GM15510 (cell line): Measurements from ENCODE around the gene SLC16A4.

Experiments
- POLR2A ChIP-seq: IDR thresholded peaks from 3 replicates; pipeline ENCODE4 v1.6.1; 2011; ENCODE audit warnings: borderline replicate concordance; ENCODE audit not compliant: insufficient read length; ENCODE audit errors: extremely low read depth

The SLC16A4 gene

DNA sequence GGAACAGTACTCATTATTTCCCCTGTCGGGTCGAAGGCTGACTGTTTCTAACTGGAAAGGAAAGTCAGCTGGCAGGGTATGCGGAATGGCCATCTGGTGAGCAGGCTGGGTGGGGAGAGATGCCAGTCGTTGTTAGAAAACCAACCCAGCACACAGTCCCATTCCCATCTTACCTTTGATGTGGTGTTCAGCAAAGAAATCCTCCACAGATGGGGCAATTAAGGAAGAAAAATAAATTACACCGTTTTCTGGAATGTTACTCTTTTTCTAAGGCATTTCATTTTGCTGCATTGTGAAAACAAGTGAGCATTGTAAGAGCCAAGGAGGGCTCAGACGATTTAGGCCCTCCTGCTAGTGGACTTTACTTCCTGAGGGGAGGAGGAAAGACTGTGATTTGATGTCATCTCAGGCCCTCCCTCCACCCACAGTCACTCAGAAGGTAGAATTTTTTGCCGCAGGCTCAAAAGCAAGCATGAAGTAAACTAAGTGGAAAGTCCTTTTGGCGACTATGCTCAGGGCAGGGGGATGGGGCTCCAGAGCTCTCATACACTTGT, at the start of gene SLC16A4:
SLC16A4 (minus strand) TSS at position 335 of the 554 bp plus-strand sequence. CDS start 1,703 bp downstream, outside the sequence.
- TF ChIP-seq POLR2A, result no peak

DNA sequence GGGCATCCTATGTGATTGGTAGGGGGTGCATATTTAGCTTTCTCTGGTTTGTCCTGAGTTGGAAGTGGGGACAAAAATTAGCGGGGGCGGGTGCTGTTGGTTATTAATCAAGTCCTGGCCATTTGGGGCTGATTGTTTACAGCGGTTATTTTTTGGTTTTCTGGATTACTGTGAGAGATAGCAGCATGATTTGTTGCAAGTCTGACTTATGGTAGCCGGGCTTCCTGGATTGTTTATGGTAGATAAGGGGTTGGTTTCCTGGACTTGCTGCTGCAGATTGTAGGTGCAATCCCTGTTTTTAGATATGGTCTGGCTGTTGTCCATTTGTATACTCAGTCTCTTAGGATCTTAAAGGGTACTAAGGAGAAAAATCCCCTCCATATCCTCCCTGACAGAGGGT, 48.1 kb upstream of the SLC16A4 start:
- no peak for TF ChIP-seq POLR2A

DNA sequence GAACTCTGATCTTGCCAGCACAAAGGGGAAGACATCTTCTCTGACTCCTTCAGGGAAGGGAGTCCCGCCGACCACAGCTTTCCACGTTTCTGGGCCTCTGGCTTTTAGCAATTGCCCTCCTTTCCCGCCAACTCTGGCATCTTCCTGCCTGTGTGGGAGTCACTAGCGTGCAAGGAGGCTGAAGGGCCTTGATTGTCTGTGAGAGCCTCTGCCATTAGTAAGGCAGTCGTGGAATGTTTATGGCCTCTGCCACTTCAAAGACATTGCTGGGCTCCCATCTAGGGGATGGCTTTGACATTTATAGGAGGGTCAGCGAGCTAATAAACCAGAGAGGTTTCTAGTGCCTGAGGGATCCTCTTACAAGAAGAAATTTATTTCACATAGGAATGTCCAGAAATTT, 45.8 kb upstream of the SLC16A4 start:
- TF ChIP-seq POLR2A, result no peak

DNA sequence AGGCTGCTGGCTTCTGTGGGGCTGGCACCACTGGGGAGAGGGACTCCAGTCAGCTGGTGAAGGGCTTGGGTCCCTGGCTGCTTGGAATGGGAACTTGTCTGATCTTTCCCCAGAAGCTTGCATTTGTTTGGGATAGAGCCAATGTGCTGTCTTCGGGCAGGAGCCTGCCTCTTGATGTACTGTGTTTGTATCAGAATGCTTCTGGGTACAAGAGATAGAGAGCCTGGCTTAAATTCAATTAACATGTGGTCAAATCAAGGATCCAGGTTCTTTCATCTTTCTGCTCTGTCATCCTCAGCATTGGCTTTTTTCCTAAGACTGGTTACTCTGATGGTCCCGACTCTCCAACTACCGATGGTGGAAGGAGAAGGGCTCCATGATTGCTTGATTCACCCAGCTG, 44.1 kb upstream of the SLC16A4 start:
- no peak for TF ChIP-seq POLR2A

DNA sequence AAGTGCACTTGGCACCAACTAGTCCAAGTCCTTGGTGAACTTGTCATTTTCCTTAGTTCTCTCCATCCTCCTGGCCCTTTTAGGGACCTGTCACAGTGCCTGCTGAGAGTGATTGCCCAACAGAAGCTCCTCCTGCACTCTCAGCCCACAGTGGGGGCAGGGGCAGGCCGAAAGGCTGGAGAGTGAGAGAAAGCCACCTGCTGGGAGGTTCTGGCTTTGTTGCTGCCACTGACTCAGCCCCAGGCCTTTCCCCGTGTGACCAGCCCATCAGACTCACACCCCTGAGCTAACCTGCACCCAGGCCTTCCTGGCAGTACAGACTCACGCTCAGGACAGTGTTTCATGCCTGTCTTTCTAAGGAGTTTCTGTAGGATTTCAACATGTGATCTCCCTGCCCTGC, 43.0 kb upstream of the SLC16A4 start:
- TF ChIP-seq POLR2A, result no peak

DNA sequence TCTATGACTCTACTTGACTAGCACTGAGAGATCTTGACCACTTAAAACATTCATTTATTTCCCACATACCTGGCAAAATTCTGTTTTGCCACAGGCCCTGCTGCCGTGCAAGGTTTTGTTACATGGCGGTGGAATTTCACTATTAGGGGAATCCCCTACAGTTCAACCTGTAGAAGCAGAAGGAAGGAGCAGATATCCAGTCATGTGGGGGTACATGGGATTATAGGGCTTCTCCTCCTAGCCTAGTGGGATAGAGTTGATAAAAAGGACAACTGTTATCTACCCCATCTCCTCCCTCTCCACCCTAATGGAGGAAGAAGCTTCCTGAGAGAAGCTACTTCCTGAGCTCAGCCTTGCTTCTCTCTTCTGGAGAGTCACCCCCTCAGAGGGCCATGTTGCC, 42.4 kb upstream of the SLC16A4 start:
- TF ChIP-seq POLR2A, result no peak

DNA sequence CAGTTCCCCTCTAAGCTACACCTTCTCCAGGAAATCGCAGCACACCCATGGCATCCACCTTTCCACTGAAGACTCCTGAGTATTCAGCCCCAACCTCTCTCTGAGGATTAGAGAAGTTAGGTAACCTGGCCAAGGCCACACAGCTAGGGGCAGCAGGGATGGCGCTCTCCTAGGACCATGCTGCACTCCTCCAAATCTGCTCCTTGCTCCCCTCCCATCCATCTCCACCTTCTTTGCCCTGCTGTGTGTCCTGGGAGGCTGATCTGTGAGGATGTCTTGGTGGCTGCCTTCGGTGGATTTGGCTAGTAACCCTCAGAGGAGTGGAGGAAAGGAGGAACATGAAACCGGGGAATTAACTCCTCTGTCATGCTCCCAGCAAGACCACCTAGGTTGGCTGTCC, 40.1 kb upstream of the SLC16A4 start:
- TF ChIP-seq POLR2A, result no peak

DNA sequence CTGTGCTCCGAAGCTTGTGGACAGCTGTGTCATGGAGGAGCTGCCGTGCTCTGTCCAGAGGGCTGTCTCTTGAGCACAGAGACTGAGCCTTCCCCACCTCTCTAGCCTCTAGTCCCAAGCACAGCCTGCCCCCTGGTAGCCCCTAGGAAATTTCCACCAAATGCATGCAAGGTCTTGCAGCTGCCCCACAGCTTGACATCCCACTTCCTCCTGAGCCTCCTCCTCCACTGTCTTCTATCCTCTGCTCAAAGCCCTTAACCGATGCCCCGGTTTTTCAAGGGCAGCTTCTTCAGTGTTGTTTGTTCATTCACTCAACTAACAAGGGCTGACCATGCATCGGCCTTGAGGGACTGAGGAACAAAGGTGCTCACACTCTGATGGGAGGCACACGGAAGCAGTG, 39.5 kb upstream of the SLC16A4 start:
- TF ChIP-seq POLR2A, result no peak

DNA sequence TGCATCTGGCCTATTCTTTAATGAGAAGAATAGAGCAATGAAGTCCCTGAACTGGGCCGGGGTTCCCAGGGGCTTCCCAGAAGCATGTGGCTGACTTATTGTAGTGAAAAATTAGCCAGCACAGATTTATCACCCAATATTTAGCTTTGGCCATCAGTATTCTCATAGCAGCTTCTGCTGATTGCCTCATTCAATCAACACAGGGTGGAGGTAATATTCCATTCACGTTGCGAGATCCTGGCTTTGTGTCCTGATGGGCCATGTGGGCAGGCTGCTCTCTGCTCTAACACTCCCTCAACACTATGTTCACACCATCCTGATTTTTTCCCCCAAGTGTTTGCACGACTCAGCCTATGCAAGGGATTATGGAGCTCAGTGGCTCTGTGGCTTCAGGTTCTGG, 38.1 kb upstream of the SLC16A4 start:
- TF ChIP-seq POLR2A, result no peak

DNA sequence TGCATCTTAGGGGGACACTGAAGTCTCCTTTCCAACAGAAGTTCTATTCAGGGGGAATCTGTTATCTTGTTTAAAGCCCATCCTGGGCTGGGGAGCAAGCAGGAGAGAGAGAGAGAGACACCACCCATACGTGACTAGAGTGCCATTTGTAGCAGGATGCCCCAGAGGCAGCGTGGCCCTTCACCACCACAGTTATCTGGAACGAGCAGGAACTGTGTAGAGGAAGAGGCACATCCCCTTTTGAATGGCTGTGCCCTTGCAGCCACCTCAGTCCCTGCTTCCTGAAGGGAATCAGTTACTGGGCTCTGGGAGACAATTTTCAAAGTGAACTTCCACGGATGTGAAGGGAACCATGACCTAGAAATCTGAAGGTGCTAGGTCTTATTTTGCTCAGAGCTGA, 36.0 kb upstream of the SLC16A4 start:
- TF ChIP-seq POLR2A, result no peak

DNA sequence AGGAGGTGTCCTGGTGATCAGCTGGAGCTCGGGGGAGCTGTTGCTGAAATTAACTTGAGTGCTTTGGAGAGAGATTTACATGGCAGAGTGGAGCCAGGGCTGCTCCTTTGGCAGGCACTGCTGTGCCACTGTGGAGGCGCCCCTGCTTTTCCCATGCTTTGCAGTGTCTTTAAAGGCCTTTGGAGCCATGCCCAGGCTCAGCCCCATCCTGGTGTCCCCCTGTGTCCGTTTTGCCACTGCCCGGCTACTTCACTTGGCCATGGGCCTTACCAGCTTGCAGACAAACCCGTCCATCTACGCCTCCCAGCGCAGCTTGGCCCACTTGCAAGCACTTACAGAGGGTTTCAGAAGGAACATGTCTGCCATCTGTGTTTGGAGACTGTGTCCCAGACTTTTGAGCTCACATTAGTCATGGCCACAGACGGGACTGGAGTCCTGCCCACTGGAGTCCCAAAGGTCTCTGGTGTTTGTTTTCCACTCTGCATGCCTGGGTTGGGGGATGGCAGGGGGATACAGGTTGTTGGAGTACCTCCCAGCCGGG, 34.9 kb upstream of the SLC16A4 start:
- TF ChIP-seq POLR2A, result no peak

DNA sequence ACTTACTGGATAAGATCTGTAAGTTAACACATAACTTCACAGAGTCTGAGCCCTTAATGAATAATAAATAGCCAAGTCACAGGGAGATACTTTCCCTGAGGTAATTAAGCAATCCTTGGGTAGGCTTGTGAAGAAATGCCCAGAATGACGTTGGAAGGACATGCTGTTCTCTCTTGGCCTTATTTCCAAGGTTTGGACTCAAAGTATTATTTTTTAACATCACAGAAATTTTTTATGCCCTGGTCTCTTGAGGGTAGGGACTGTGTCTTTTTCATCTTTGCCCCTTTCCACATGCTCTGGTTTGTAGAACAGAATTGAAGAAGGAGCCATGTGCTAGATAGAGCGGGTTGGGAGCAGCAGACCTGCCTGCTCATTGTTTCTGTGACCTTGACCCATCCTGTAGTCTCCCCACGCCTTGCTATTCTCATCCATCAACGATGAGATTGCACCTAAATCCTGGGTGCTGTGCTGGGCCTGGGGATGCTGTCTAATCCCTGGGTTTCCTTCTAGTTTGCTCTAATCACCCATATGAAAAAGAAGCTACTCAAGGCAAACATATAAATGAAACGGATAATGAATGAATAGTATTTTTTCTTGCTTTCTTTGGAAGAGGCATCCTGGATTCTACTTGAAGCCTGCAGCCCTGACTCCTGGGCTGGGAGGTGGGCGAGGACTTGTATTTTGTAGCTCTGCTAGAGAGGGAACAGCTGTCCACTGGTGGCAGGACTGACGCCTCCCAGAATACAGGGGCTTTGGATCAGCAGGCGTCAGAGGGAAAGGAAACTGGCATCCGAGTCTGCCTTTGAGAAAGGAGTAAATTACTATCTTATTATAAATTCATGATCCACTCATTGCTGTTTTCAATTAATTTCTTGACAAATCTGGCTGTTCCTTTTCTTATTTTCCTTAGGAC, 34.1 kb upstream of the SLC16A4 start:
- TF ChIP-seq POLR2A, result no peak

DNA sequence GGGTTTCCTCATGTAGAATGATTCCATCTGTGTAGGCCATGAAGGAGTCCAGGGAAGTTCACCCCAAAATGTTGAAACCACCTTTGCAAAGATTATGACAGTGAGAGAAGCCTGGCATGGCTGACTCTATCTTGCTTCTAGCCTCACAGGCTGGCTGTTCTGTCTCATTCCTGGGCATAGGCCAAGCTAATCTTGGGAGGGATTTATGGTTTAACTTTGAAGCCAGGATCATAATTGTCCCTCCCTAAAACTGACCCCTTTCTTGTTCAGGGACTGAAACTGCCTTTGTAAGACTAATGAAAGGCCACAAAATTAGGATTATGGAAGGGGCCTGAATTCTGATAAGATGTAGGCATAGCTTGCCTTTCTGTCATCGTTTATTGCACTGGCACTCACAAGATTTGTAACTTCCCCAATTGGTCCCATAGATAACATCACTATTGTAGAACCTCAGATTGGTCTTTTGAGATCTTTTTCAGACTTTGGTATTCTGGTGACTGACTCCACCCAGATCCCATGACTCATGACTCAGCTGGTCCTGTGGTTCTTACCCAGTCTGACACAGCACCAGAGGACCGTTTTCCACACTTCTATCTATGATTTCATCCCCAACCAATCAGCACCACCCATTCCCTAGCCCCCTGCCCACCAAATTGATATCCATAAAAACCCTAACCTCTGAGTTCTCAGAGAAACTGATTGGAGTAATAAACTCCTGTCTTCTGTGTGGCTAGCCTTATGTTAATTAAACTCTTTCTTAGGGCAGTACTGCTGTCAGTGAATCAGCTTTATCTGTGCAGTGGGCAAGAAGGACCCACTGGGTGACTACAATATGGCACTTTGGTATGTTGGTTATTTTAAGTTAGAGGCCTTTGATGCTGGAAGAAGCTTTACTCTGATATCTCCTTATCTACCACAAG, 30.3 kb upstream of the SLC16A4 start:
- TF ChIP-seq POLR2A, result no peak

DNA sequence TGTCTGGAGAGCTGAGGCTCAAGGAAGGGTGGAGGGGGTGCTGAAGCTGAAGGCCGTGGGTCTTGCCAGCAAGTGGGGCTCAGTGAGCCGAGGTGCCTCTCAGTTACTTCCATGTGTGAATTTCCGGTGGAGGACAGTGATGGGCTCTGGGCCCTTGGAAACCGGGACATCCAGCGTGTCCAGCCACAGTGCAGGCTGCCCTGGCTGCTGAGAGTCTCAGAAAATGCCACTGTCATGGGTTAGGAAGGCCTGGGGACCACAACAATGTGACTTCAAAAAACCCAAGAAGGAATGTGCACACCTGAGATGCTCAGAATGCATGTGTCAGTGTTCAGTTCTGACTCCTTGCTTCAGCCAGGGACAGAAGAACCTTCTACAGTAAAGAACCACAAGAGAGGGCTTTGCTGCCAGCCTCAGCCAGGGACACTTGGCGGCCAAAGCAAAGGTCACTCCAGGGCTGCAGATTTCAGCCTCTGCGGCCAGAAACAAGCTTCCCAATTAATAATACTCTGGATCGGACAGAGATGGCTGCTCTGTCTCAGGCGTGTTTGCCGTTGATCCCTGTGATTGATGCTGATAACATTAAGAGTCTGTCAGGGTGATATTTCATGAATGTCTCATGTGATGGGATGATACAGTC, 29.3 kb upstream of the SLC16A4 start:
- TF ChIP-seq POLR2A, result no peak
